Neural progenitor cell (in vitro differentiated cells): Measurements from ENCODE around the gene PTHLH.

Experiments
- EZH2 ChIP-seq: fragments of 200-600 bp; sonication (generic); IDR thresholded peaks from 2 replicates; pipeline ENCODE4 v1.6.1; 2017; ENCODE audit warnings: antibody characterized with exemption, mild to moderate bottlenecking, moderate library complexity
- EZH2phosphoT487 ChIP-seq: fragments of 200-600 bp; sonication (generic); IDR thresholded peaks from 2 replicates; pipeline ENCODE4 v1.6.1; 2017; ENCODE audit warnings: antibody characterized with exemption
- TF ChIP-seq, protein P1 (sequence below): fragments of 200-600 bp; sonication (generic); IDR thresholded peaks from 2 replicates; pipeline ENCODE4 v1.5.1; 2017; ENCODE audit warnings: antibody characterized with exemption, mild to moderate bottlenecking

DNA sequence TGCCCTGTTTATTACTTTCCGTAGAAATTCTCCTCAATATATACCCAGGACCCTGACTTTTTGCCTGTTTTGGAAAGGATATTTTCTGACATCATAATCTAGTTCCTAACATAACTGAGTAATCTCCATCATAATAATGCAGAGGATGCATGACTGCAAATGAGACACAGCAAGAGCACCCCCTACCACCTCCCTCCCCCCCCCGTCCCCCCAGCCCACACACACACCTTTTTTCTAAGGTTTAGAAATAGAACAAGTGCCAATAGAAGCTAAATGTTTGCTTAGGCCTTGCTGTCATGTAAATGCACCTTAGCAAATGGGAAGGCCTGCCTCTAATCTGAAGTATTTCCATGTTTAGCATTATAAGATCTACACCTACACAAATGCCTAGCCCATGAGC is at the start of gene PTHLH:
- TF ChIP-seq, protein P1, sequence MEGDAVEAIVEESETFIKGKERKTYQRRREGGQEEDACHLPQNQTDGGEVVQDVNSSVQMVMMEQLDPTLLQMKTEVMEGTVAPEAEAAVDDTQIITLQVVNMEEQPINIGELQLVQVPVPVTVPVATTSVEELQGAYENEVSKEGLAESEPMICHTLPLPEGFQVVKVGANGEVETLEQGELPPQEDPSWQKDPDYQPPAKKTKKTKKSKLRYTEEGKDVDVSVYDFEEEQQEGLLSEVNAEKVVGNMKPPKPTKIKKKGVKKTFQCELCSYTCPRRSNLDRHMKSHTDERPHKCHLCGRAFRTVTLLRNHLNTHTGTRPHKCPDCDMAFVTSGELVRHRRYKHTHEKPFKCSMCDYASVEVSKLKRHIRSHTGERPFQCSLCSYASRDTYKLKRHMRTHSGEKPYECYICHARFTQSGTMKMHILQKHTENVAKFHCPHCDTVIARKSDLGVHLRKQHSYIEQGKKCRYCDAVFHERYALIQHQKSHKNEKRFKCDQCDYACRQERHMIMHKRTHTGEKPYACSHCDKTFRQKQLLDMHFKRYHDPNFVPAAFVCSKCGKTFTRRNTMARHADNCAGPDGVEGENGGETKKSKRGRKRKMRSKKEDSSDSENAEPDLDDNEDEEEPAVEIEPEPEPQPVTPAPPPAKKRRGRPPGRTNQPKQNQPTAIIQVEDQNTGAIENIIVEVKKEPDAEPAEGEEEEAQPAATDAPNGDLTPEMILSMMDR = no peak
- TF ChIP-seq EZH2 = no peak
- TF ChIP-seq EZH2phosphoT487 = no peak
